IPS DF 6.9 (cell line): ENCODE results near the gene SFMBT2.

Source experiments
- DNase-seq: peaks from one replicate; pipeline ENCODE4 v3.0.0-alpha.2; 2013; ENCODE audit warnings: low read depth, low spot score
- H3K27ac ChIP-seq: one replicate; pipeline ENCODE4 v1.5.1; 2013; ENCODE audit warnings: low read length, control low read depth
- H3K27me3 ChIP-seq: 2 replicates; pipeline ENCODE4 v1.6.1; 2013; ENCODE audit warnings: mild to moderate bottlenecking, low read length; ENCODE audit not compliant: control insufficient read depth, insufficient read depth
- H3K36me3 ChIP-seq: 2 replicates; pipeline ENCODE4 v1.6.1; 2013; ENCODE audit warnings: low read length; ENCODE audit not compliant: control insufficient read depth, insufficient read depth
- H3K4me1 ChIP-seq: 2 replicates; pipeline ENCODE4 v1.6.1; 2013; ENCODE audit warnings: low read length; ENCODE audit not compliant: control insufficient read depth, insufficient read depth
- H3K4me3 ChIP-seq: 2 replicates; pipeline ENCODE4 v1.5.1; 2013; ENCODE audit warnings: mild to moderate bottlenecking, low read length
- H3K9me3 ChIP-seq: 2 replicates; pipeline ENCODE4 v1.6.1; 2013; ENCODE audit warnings: low read length, inconsistent platforms; ENCODE audit not compliant: control insufficient read depth, insufficient read depth
- WGBS: extraction: QIAGEN DNeasy Blood & Tissue Kit; methylation state at CpG from one replicate; pipeline ENCODE4 v1.1.7; 2013; ENCODE audit warnings: mixed read lengths, missing lambda C conversion rate; ENCODE audit not compliant: insufficient read length, insufficient coverage; 5-methylcytosine and 5-hydroxymethylcytosine counted together

SFMBT2 gene

DNA sequence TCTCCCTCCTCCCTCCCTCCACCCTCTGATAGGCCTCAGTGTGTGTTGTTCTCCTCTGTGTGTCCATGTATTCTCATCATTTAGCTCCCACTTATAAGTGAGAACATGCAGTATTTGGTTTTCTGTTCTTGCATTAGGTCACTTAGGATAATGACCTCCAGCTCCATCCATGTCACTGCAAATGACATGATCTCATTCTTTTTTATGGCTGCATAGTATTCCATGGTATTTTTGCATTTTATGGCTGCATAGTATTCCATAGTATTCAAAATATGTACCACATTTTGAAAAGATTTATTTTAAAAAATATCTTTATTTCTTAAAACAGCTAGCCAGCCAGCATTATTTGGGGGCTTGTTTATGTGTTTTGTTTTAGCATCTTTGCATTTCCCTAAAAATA lies 275.6 kb downstream of the SFMBT2 start:
- Histone ChIP-seq H3K27me3 (no peaks in the 10 kb centered on the region), H3K9me3 (no peaks in the 10 kb centered on the region), H3K4me3 (no peak overlapping the region), H3K36me3 (no peaks in the 10 kb centered on the region), H3K27ac (no peak overlapping the region), H3K4me1 (no peaks in the 10 kb centered on the region)
- DNase-seq: no peak

DNA sequence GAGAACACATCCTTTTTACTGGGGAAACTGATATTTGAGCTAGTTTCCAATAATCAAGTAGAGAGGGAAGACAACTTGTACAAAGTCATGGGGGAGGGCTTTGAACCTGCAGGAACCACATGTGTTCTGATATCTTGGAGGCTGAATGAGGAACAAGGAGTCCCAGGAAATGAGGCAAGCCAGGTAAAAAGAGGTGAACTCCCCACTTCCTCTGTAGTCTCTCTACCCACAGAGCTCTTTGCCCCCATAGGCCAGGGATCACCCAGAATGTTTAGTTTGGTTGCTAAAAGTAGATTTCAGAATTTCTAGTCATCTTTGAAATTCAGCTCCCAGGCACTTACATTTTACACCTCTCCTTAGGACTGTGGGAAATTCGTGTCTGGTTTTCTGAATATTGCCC lies 276.4 kb downstream of the SFMBT2 start:
- Histone ChIP-seq H3K4me1 (no peaks in the 10 kb centered on the region), H3K27me3 (no peaks in the 10 kb centered on the region), H3K27ac (no peak overlapping the region), H3K36me3 (no peaks in the 10 kb centered on the region), H3K4me3 (no peak overlapping the region), H3K9me3 (no peaks in the 10 kb centered on the region)
- no peak for DNase-seq
- WGBS: no CpG with 5 or more reads among the region's 1 CpG

DNA sequence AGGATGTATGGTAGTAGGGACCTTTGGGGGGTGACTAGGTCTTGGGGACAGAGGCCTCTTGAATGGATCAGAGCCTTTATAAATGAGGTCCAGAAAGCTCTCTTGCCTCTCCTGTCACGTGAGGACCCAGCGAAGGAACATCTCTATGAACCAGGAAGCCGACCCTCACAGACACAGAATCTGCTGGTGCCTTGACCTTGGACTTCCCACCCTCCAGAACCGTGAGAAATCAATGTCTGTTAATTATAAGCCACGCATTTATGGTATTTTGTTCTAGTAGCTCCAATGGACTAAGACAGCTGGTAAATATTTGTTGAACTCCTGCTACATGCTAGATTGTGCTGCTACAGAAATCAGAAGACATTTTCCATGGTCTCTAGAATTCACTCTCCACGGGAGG lies 276.9 kb downstream of the SFMBT2 start:
- no CpG with 5 or more reads among the region's 6 CpGs for WGBS
- H3K27ac ChIP-seq: no peak overlapping the region
- no peaks in the 10 kb centered on the region for H3K27me3 ChIP-seq
- H3K9me3 ChIP-seq: no peaks in the 10 kb centered on the region
- H3K4me1 ChIP-seq: no peaks in the 10 kb centered on the region
- no peak overlapping the region for H3K4me3 ChIP-seq
- DNase-seq: no peak
- H3K36me3 ChIP-seq: no peaks in the 10 kb centered on the region

- Histone ChIP-seq H3K4me3 (no peak overlapping the region), H3K27me3 (no peaks in the 10 kb centered on the region), H3K9me3 (no peaks in the 10 kb centered on the region), H3K4me1 (no peaks in the 10 kb centered on the region), H3K36me3 (no peaks in the 10 kb centered on the region), H3K27ac (no peak overlapping the region)
- no peak for DNase-seq
- WGBS: no CpG with 5 or more reads among the region's 11 CpGs
These were observed 277.6 kb downstream of the SFMBT2 start for GRCh38 chr10:7133278-7133677.

DNA sequence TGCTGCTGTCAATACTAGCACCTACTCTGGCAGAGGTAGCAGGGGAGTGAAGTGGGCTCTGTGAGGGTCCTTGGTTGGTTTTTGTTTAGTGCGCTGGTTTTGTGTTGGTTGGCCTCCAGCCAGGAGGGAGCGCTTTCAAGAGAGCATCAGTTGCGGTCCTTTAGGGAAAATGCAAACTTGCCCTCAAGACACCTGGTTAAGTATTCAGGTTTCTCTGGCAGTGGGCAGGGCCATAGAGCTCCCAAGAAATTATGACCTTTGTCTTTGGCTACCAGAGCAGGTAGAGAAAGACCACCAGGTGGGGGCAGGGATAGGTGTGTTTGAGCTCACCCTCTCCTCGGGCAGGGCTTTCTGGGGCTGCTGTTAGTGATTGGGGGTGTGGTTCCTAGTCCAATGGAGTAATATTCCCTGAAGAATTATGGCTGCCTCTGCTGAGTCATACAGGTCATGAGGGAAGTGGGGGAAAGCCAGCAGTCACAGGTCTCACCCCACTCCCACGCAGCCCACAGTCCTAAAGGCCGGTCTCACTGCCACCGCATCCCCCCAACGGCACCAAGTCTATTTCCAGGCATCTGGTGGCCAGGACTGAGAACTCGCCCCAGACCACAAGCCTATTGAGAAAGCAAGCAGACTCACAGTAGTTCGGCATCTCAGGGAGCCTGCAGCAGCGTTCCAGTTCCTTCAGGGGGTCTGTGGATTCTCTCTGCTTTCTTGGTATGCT lies 280.5 kb downstream of the SFMBT2 start:
- no peaks in the 10 kb centered on the region for H3K36me3 ChIP-seq
- H3K4me3 ChIP-seq: no peak overlapping the region
- H3K27me3 ChIP-seq: no peaks in the 10 kb centered on the region
- no peak for DNase-seq
- no peaks in the 10 kb centered on the region for H3K4me1 ChIP-seq
- no CpG with 5 or more reads among the region's 11 CpGs for WGBS
- H3K27ac ChIP-seq: no peak overlapping the region
- no peaks in the 10 kb centered on the region for H3K9me3 ChIP-seq

GRCh38 chr10:7123774-7124173 lies 287.1 kb downstream of the SFMBT2 start:
- DNase-seq: no peak
- H3K27ac ChIP-seq: no peak overlapping the region
- H3K4me1 ChIP-seq: no peaks in the 10 kb centered on the region
- H3K9me3 ChIP-seq: no peaks in the 10 kb centered on the region
- no CpG with 5 or more reads among the region's 6 CpGs for whole genome bisulfite sequencing
- H3K4me3 ChIP-seq: no peak overlapping the region
- no peaks in the 10 kb centered on the region for H3K36me3 ChIP-seq
- no peaks in the 10 kb centered on the region for H3K27me3 ChIP-seq

DNA sequence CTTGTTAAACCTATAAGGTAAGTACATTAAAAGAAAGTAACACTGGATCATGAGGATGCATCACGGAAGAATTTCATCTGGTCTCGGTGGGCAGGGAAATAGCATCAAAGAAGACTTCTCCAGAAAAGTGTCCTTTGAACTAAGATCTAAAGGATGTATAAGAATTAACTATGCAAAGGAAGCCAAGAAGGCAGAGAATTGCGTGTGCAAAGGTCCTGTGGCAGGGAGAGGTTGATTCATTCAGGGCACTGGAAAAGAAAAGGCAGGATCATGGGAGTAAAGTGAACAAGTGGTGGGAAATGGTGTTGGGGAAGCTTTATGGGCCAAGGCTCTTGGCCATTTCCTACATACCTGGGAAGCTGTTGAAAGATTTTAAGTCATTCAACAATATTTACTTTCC lies 288.3 kb downstream of the SFMBT2 start:
- whole genome bisulfite sequencing: no CpG with 5 or more reads among the region's 3 CpGs

DNA sequence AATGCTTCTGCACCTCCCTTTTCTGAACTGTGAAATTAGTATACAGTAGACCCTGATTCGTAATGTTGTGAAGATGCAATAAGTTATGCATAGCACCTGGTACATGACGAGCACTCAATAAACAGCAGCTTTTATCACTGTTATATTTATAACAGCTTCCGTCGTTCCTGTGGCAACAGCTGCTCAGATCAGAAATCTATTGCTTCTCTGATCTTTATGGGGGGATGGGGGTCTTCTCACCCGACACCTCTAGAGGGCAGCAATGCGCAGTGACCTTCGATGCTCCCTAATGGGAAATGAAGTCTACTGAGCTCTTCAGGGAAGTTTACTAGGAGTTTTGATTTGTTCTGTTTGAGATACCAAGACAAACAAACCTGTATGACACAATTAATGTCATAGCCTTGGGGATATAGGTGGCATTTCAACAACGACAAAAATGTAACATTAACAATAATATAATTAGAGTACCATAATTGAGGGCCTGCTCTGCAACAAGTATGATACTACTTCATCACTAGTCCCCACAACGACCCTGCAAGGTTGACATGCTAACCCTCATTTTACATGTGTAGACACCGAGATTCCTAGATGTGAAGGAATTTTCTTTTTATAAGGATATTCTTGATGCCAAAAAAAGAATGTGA lies 289.6 kb downstream of the SFMBT2 start:
- no peaks in the 10 kb centered on the region for H3K36me3 ChIP-seq
- no peaks in the 10 kb centered on the region for H3K27me3 ChIP-seq
- H3K9me3 ChIP-seq: no peaks in the 10 kb centered on the region
- peak; percentile 60 for DNase-seq
- whole genome bisulfite sequencing: no CpG with 5 or more reads among the region's 10 CpGs
- no peaks in the 10 kb centered on the region for H3K4me1 ChIP-seq
- no peak overlapping the region for H3K4me3 ChIP-seq
- H3K27ac ChIP-seq: no peak overlapping the region

More for the DNA sequence above, 288.3 kb downstream of the SFMBT2 start:
- DNase-seq: no peak
- H3K4me3 ChIP-seq: no peak overlapping the region
- no peaks in the 10 kb centered on the region for H3K9me3 ChIP-seq
- H3K4me1 ChIP-seq: no peaks in the 10 kb centered on the region
- H3K36me3 ChIP-seq: no peaks in the 10 kb centered on the region
- H3K27ac ChIP-seq: no peak overlapping the region
- no peaks in the 10 kb centered on the region for H3K27me3 ChIP-seq

GRCh38 chr10:7119325-7120015 lies 291.4 kb downstream of the SFMBT2 start:
- no peak for DNase-seq
- Histone ChIP-seq H3K36me3 (no peaks in the 10 kb centered on the region), H3K4me1 (no peaks in the 10 kb centered on the region), H3K9me3 (no peaks in the 10 kb centered on the region), H3K4me3 (no peak overlapping the region), H3K27me3 (no peaks in the 10 kb centered on the region), H3K27ac (no peak overlapping the region)
- WGBS: no CpG with 5 or more reads among the region's 14 CpGs

- H3K4me1 ChIP-seq: no peaks in the 10 kb centered on the region
- WGBS: no CpG with 5 or more reads among the region's 17 CpGs
These were observed 292.8 kb downstream of the SFMBT2 start for GRCh38 chr10:7117806-7118674.

More at GRCh38 chr10:7117806-7118674, 292.8 kb downstream of the SFMBT2 start:
- Histone ChIP-seq H3K36me3 (no peaks in the 10 kb centered on the region), H3K27me3 (no peaks in the 10 kb centered on the region), H3K4me3 (no peak overlapping the region), H3K9me3 (no peaks in the 10 kb centered on the region), H3K27ac (no peak overlapping the region)
- DNase-seq: no peak
